ACC112 (cell line): ENCODE results near the gene GPHN.

ENCODE experiments used
- H2AFZ ChIP-seq: fragments of 200-600 bp; sonication (generic); one replicate; pipeline ENCODE4 v1.6.0; 2017; ENCODE audit warnings: antibody characterized with exemption, low read length; ENCODE audit not compliant: unreplicated experiment
- H3K27ac ChIP-seq: fragments of 200-600 bp; sonication (generic); 2 replicates; pipeline ENCODE4 v1.5.1; 2014; ENCODE audit warnings: low read depth, mild to moderate bottlenecking, antibody characterized with exemption, low read length, moderate library complexity
- H3K27me3 ChIP-seq: fragments of 200-600 bp; sonication (generic); 2 replicates; pipeline ENCODE4 v1.6.1; 2014; ENCODE audit warnings: mild to moderate bottlenecking, antibody characterized with exemption, low read length, moderate library complexity, mixed read lengths; ENCODE audit not compliant: insufficient read depth
- H3K36me3 ChIP-seq: fragments of 200-600 bp; sonication (generic); 2 replicates; pipeline ENCODE4 v1.6.1; 2016; ENCODE audit warnings: mild to moderate bottlenecking, antibody characterized with exemption, low read length, moderate library complexity, mixed read lengths; ENCODE audit not compliant: insufficient read depth
- H3K4me1 ChIP-seq: fragments of 200-600 bp; sonication (generic); one replicate; pipeline ENCODE4 v1.6.1; 2016; ENCODE audit warnings: low read length, mixed read lengths; ENCODE audit not compliant: insufficient read depth, unreplicated experiment, control insufficient read depth
- H3K4me3 ChIP-seq: fragments of 200-600 bp; sonication (generic); 2 replicates; pipeline ENCODE4 v1.5.1; 2014; ENCODE audit warnings: mild to moderate bottlenecking, low read depth, low read length
- H3K79me2 ChIP-seq: fragments of 200-600 bp; sonication (generic); one replicate; pipeline ENCODE4 v1.6.0; 2016; ENCODE audit warnings: low read length; ENCODE audit not compliant: control insufficient read depth, unreplicated experiment, insufficient read depth

The GPHN gene

DNA sequence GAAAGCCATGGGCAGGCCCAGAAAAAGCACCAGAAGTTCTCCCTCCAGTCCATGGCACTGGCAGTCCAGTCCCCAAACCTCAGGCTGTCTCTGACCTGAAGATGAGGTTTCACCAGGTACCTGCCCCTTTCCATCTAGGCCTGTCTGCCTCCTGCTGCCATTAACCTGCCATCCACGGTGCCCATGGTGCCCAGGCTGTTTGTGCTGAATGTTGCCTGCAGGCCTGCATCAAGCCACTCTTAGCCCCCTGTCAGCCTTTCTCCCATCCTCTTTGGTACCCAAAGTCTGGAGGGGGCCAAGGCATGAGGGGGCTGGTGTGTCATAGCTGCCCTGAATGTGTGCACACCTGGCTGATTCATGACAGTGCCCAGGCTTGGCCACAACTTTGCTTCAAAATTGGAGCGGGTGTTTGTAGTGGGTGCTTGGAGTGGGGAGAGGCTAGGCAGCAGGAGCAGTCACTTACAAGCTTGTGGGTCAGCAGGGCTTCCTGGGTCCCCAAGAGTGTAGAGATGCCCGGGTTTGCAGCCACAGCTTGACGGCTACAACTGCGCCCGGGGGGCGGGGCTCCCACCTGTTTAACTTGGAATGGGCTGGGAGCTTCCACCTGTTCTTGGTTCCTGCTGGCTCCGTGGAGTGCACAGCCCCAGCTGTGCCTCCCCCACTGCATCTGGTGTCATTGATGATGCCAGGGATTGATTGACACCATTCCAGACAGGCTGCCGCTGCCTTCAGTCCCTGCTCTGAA is 88.5 kb downstream of the GPHN start:
- peaks cover 4% of the 10 kb centered on the region for H3K4me1 ChIP-seq
- no peaks in the 10 kb centered on the region for H3K79me2 ChIP-seq

DNA sequence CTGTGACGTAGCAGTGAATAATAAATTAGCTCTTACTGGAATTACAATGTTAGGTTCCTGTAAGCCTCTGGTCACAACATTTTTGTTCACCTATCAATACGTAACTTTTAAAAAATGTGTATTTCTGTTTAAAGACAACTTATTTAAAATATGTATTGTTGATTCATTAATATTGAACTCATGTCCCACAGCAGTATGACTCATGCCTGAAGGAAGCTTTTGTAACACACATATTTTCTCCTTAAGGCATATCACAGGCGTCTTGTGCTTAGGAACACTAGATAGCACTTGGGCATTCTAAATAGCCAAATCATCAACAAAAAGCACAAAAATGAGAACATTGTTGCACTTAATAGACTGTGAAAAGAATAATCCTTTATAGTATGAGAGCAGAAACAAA is 92.5 kb downstream of the GPHN start:
- H3K79me2 ChIP-seq, result no peaks in the 10 kb centered on the region
- H3K27ac ChIP-seq, result no peak overlapping the region

More for the DNA sequence above, 88.5 kb downstream of the GPHN start:
- Histone ChIP-seq H3K27me3 (no peaks in the 10 kb centered on the region), H3K27ac (no peak overlapping the region), H2AFZ (no peak overlapping the region), H3K4me3 (no peak overlapping the region), H3K36me3 (no peaks in the 10 kb centered on the region)

GRCh38 chr14:66601932-66602578 is 94.1 kb downstream of the GPHN start:
- H2AFZ ChIP-seq, result no peak overlapping the region
- no peaks in the 10 kb centered on the region for H3K27me3 ChIP-seq
- H3K4me3 ChIP-seq, result no peak overlapping the region
- H3K27ac ChIP-seq, result no peak overlapping the region
- peaks cover 4% of the 10 kb centered on the region for H3K4me1 ChIP-seq
- no peaks in the 10 kb centered on the region for H3K36me3 ChIP-seq
- H3K79me2 ChIP-seq, result no peaks in the 10 kb centered on the region

More for the DNA sequence above, 92.5 kb downstream of the GPHN start:
- H3K27me3 ChIP-seq, result no peaks in the 10 kb centered on the region
- peaks cover 4% of the 10 kb centered on the region for H3K4me1 ChIP-seq
- no peak overlapping the region for H3K4me3 ChIP-seq
- no peak overlapping the region for H2AFZ ChIP-seq
- H3K36me3 ChIP-seq, result no peaks in the 10 kb centered on the region

DNA sequence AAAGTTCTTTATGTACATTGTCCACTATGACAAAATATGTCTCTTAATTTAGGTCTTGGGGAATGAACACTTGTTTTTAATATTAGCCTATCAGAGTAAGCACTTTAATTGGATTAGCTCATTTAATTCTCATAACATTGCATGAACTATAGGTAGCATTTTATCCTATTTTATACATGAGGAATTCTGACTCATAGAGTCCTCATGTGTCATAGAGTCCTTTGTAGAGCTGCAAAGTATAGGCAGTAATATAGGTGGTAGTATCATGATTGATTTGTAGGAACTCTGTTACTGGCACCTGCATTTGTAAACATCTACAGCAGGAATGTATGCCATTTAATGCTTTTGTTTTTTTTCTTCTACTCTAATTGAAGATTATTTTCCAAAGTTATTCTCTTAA is 96.0 kb downstream of the GPHN start:
- no peak overlapping the region for H2AFZ ChIP-seq
- H3K27ac ChIP-seq, result no peak overlapping the region
- no peaks in the 10 kb centered on the region for H3K79me2 ChIP-seq
- H3K27me3 ChIP-seq, result no peaks in the 10 kb centered on the region
- H3K4me3 ChIP-seq, result no peak overlapping the region
- peaks cover 4% of the 10 kb centered on the region for H3K4me1 ChIP-seq
- H3K36me3 ChIP-seq, result no peaks in the 10 kb centered on the region

GRCh38 chr14:66606826-66607225 is 98.9 kb downstream of the GPHN start:
- no peak overlapping the region for H3K27ac ChIP-seq
- no peak overlapping the region for H2AFZ ChIP-seq
- H3K36me3 ChIP-seq, result no peaks in the 10 kb centered on the region
- no peaks in the 10 kb centered on the region for H3K27me3 ChIP-seq
- no peak overlapping the region for H3K4me3 ChIP-seq
- H3K79me2 ChIP-seq, result peaks cover 2% of the 10 kb centered on the region
- H3K4me1 ChIP-seq, result no peaks in the 10 kb centered on the region

DNA sequence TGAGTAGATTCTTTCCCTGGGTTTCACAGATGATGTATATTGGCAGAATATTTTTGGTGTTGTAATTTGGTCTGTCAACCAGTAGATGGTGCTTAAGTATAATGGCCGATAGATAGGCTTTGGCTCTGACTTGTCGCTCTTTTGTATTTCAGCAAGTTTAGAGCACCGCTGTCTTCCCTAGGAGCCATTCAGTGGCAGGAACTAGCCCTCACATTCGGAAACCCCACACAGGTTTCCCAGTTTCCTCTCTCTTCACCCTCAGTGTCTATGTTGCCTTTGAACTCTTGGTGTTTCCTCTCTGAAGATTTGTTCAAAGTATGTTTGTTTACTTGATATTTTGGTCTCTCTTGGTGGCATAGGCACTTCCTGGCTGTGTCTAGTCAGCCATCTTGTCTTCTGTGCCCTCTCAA is 102.2 kb downstream of the GPHN start:
- no peaks in the 10 kb centered on the region for H3K4me1 ChIP-seq

DNA sequence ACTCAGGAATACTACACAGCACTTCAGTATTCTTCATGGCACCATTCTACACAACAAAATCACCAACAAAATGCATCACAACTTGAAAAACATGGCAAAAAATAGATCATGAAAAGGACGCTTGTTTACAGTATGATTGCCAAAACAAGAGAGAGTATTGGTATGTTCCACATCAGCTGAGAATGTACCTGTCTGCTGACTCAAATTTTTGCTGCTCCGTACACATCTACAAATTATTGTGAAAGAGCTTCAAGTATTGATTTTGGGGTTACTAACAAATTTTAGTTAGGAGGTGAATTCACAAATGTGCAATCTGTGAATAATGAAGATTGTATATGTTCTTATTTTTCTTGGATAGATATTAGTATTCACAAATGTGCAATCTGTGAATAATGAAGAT is 105.4 kb downstream of the GPHN start:
- H3K79me2 ChIP-seq, result peaks cover 8% of the 10 kb centered on the region

More for the DNA sequence above, 102.2 kb downstream of the GPHN start:
- no peaks in the 10 kb centered on the region for H3K27me3 ChIP-seq
- H3K36me3 ChIP-seq, result no peaks in the 10 kb centered on the region
- H3K79me2 ChIP-seq, result peaks cover 2% of the 10 kb centered on the region
- H2AFZ ChIP-seq, result no peak overlapping the region
- no peak overlapping the region for H3K4me3 ChIP-seq
- H3K27ac ChIP-seq, result no peak overlapping the region

GRCh38 chr14:66619952-66620351 is 112.0 kb downstream of the GPHN start:
- peaks cover 7% of the 10 kb centered on the region for H3K79me2 ChIP-seq

More for the DNA sequence above, 105.4 kb downstream of the GPHN start:
- Histone ChIP-seq H3K27ac (no peak overlapping the region), H3K4me1 (no peaks in the 10 kb centered on the region), H3K4me3 (no peak overlapping the region), H3K27me3 (no peaks in the 10 kb centered on the region), H2AFZ (no peak overlapping the region), H3K36me3 (no peaks in the 10 kb centered on the region)

GRCh38 chr14:66623838-66624237 is 115.9 kb downstream of the GPHN start:
- H3K36me3 ChIP-seq, result no peaks in the 10 kb centered on the region
- H3K27ac ChIP-seq, result no peak overlapping the region
- H3K27me3 ChIP-seq, result no peaks in the 10 kb centered on the region
- no peak overlapping the region for H2AFZ ChIP-seq
- H3K79me2 ChIP-seq, result no peaks in the 10 kb centered on the region
- H3K4me3 ChIP-seq, result no peak overlapping the region
- H3K4me1 ChIP-seq, result no peaks in the 10 kb centered on the region

More at GRCh38 chr14:66619952-66620351, 112.0 kb downstream of the GPHN start:
- H3K4me3 ChIP-seq, result no peak overlapping the region
- no peaks in the 10 kb centered on the region for H3K36me3 ChIP-seq
- no peaks in the 10 kb centered on the region for H3K4me1 ChIP-seq
- no peak overlapping the region for H2AFZ ChIP-seq
- H3K27ac ChIP-seq, result no peak overlapping the region
- H3K27me3 ChIP-seq, result no peaks in the 10 kb centered on the region

- no peaks in the 10 kb centered on the region for H3K4me1 ChIP-seq
- H3K27ac ChIP-seq, result no peak overlapping the region
- no peak overlapping the region for H3K4me3 ChIP-seq
- no peaks in the 10 kb centered on the region for H3K36me3 ChIP-seq
- H3K79me2 ChIP-seq, result no peaks in the 10 kb centered on the region
- no peaks in the 10 kb centered on the region for H3K27me3 ChIP-seq
- peak overlapping the region; percentile 7 for H2AFZ ChIP-seq
These were observed 116.5 kb downstream of the GPHN start for GRCh38 chr14:66624336-66624937.
